A549 (cell line): ENCODE data around the gene TFE3. TPM values are rescaled to one million over a fixed set of nuclear protein-coding genes. Genes with fewer than 3 reads are reported as not detected.
A peak's percentile ranks its signal among the peaks of the same experiment; 100 is the strongest.

Source experiments
- ATAC-seq, 2 experiments: fragments of 200-7000 bp in 1 of 2; fragments of >200 bp in 1 of 2; cut with Nextera tagmentation in 1 of 2; cut with Tn5 transposase in 1 of 2; 3 replicates each; pipeline versions ENCODE4 v1.8.0 to v1.9.1; 2018 to 2020; ENCODE audit warnings: mild to moderate bottlenecking in 1 of 2, moderate library complexity in 1 of 2
- CTCF ChIA-PET: fragments of 300-600 bp; sonication (Branson Sonifier 250); formaldehyde crosslinking; extraction: SDS; loops from one replicate; lab custom pipeline; 2021; ENCODE audit warnings: antibody characterized with exemption, inconsistent platforms; lab: Yijun Ruan, JAX
- POLR2A ChIA-PET: fragments of 350-600 bp; formaldehyde crosslinking; extraction: SDS; loops from one replicate; lab custom pipeline; 2021; ENCODE audit warnings: antibody characterized with exemption, inconsistent platforms; lab: Yijun Ruan, JAX
- DNase-seq, 2 experiments: peaks; one replicate each; pipeline versions ENCODE4 v3.0.0 to v3.0.0-alpha.2; 2011 to 2016; ENCODE audit warnings: low read depth in 1 of 2, low spot score in 1 of 2
- FAIRE-seq: peaks from 2 replicates; lab custom pipeline; 2011; peaks lifted over from hg19 to GRCh38; lab: Jason Lieb, UNC
- H3K27ac ChIP-seq, 2 experiments: fragments of >200 bp; sonication (Bioruptor Twin); formaldehyde crosslinking; 3 replicates each; pipeline ENCODE4 v1.5.1; 2016 to 2017
- H3K4me1 ChIP-seq: fragments of >200 bp; sonication (Bioruptor Twin); formaldehyde crosslinking; 3 replicates; pipeline ENCODE4 v1.6.1; 2016
- H3K4me2 ChIP-seq: fragments of >200 bp; sonication (Bioruptor Twin); formaldehyde crosslinking; 3 replicates; pipeline ENCODE4 v1.6.1; 2016
- H3K4me3 ChIP-seq: fragments of >200 bp; sonication (Bioruptor Twin); formaldehyde crosslinking; 3 replicates; pipeline ENCODE4 v1.5.1; 2016
- H3K9me3 ChIP-seq: fragments of >200 bp; sonication (Bioruptor Twin); formaldehyde crosslinking; 3 replicates; pipeline ENCODE4 v1.6.1; 2016
- BCL3 ChIP-seq: fragments of >200 bp; sonication (Bioruptor Twin); formaldehyde crosslinking; IDR thresholded peaks from 3 replicates; pipeline ENCODE4 v1.6.1; 2016
- BHLHE40 ChIP-seq: IDR thresholded peaks from 2 replicates; pipeline ENCODE4 v1.6.1; 2012; ENCODE audit warnings: low read depth, low read length, inconsistent platforms
- CEBPB ChIP-seq, 2 experiments: fragments of >200 bp in 1 of 2; sonication (Bioruptor Twin) in 1 of 2; formaldehyde crosslinking in 1 of 2; IDR thresholded peaks; 2 replicates each; pipeline ENCODE4 v1.6.1; 2012 to 2016
- CHD4 ChIP-seq: fragments of 200-600 bp; sonication (generic); IDR thresholded peaks from 2 replicates; pipeline ENCODE4 v1.6.1; 2016; ENCODE audit warnings: antibody characterized with exemption, mild to moderate bottlenecking, borderline replicate concordance
- CTCF ChIP-seq: fragments of >200 bp; sonication (Bioruptor Twin); formaldehyde crosslinking; IDR thresholded peaks from 3 replicates; pipeline ENCODE4 v1.5.1; 2016
- EHMT2 ChIP-seq: fragments of 200-600 bp; sonication (generic); IDR thresholded peaks from 2 replicates; pipeline ENCODE4 v1.6.1; 2016; ENCODE audit warnings: antibody characterized with exemption, low read depth, mild to moderate bottlenecking, moderate library complexity
- GATA3 ChIP-seq: IDR thresholded peaks from 2 replicates; pipeline ENCODE4 v1.6.1; 2012; ENCODE audit warnings: borderline replicate concordance
- HES2 ChIP-seq: fragments of >200 bp; sonication (Bioruptor Twin); formaldehyde crosslinking; IDR thresholded peaks from 2 replicates; pipeline ENCODE4 v1.6.1; 2016
- HEYL ChIP-seq: fragments of 250-450 bp; sonication (Bioruptor Pico); IDR thresholded peaks from 2 replicates; pipeline ENCODE4 v1.8.0; 2021; ENCODE audit warnings: mild to moderate bottlenecking, moderate library complexity
- HMGXB4 ChIP-seq: fragments of 250-450 bp; sonication (Bioruptor Pico); IDR thresholded peaks from 2 replicates; pipeline ENCODE4 v1.5.0; 2021; ENCODE audit warnings: mild to moderate bottlenecking, moderate library complexity, borderline replicate concordance
- HOXB13 ChIP-seq: fragments of 250-450 bp; sonication (Bioruptor Pico); IDR thresholded peaks from 2 replicates; pipeline ENCODE4 v1.5.0; 2020; ENCODE audit warnings: low read depth, mild to moderate bottlenecking, moderate library complexity
- JUN ChIP-seq, 2 experiments: fragments of >200 bp; sonication (Bioruptor Twin); formaldehyde crosslinking; IDR thresholded peaks; 2 replicates in 1 of 2; 3 replicates in 1 of 2; pipeline ENCODE4 v1.6.1; 2016 to 2017
- MAFK ChIP-seq: fragments of 450-650 bp; IDR thresholded peaks from 2 replicates; pipeline ENCODE4 v1.6.1; 2014; ENCODE audit not compliant: partially characterized antibody
- MAZ ChIP-seq: fragments of 150-350 bp; IDR thresholded peaks from 2 replicates; pipeline ENCODE4 v1.6.1; 2014; ENCODE audit warnings: antibody characterized with exemption, low read depth, low read length, borderline replicate concordance
- NFE2L2 ChIP-seq: fragments of 150-350 bp; conservative IDR thresholded peaks from 2 replicates; pipeline ENCODE4 v1.6.1; 2014; ENCODE audit warnings: low read length
- POLR2A ChIP-seq: IDR thresholded peaks from 2 replicates; pipeline ENCODE4 v1.6.1; 2012; ENCODE audit warnings: mild to moderate bottlenecking, low read length
- RFX5 ChIP-seq: fragments of 450-650 bp; IDR thresholded peaks from 2 replicates; pipeline ENCODE4 v1.7.1; 2014; ENCODE audit warnings: antibody characterized with exemption, mild to moderate bottlenecking, moderate library complexity
- RNF2 ChIP-seq: fragments of 200-600 bp; sonication (generic); IDR thresholded peaks from 2 replicates; pipeline ENCODE4 v1.6.1; 2016; ENCODE audit warnings: low read depth, mild to moderate bottlenecking, antibody characterized with exemption, moderate library complexity, borderline replicate concordance
- USF2 ChIP-seq: fragments of 450-650 bp; IDR thresholded peaks from 2 replicates; pipeline ENCODE4 v1.6.1; 2014; ENCODE audit warnings: antibody characterized with exemption
- WGBS: methylation state at CpG from one replicate; pipeline ENCODE4 v1.1.6; 2017; ENCODE audit errors: missing lambda C conversion rate; 5-methylcytosine and 5-hydroxymethylcytosine counted together
- polyA plus RNA-seq, 4 experiments: library from polyadenylated mRNA; depleted of rRNA in 3 of 4; stranded (reverse); fragments of >200 nt; fragmentation: RNase III in 1 of 4; extraction: RNeasy Plus Mini Kit Qiagen cat#74134 plus additional on column Dnase treatment in 1 of 4; gene quantifications; 2 replicates in 3 of 4; 3 replicates in 1 of 4; pipeline ENCODE4 v1.2.3, GENCODE V29; 2011 to 2017
- TF ChIP-seq, protein P1 (sequence below): IDR thresholded peaks from 2 replicates; pipeline ENCODE4 v1.6.1; 2012

The TFE3 gene
- polyA plus RNA-seq, 2 of the 4 experiments (the other 2 are of a cell fraction) = 16.1 to 56.3 TPM

DNA sequence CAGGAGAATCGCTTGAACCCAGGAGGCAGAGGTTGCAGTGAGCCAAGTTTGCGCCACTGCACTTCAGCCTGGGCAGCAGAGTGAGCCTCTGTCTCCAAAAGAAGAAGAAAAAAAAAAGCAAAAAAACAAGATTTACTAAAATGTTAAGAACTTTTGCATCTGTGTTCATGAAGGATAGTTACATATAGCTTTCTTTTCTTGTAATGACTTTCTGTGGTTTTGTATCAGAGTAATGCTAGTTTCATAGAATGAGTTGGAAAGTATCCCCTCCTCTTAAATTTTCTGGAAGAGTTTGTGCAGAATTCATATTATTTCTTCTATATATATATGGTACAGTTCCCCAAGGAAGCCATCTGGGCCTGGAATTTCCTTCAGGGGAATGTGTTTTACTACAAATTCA, 24.1 kb downstream of the TFE3 start:
- Histone ChIP-seq H3K4me2 (no peak overlapping the region), H3K27ac (no peak overlapping the region), H3K9me3 (no peaks in the 10 kb centered on the region), H3K4me3 (no peak overlapping the region), H3K4me1 (no peaks in the 10 kb centered on the region)
- POLR2A ChIA-PET = no interaction called here
- no peak for ATAC-seq
- FAIRE-seq = no peak
- no peak for DNase-seq
- WGBS = 92% methylated on average over 2 of the region's 2 CpGs
- no peak for TF ChIP-seq MAZ
- TF ChIP-seq RFX5 = no peak
- TF ChIP-seq MAFK = no peak
- no peak for TF ChIP-seq NFE2L2
- TF ChIP-seq, all 56 proteins: peak for 0
- CTCF ChIA-PET = no interaction called here

DNA sequence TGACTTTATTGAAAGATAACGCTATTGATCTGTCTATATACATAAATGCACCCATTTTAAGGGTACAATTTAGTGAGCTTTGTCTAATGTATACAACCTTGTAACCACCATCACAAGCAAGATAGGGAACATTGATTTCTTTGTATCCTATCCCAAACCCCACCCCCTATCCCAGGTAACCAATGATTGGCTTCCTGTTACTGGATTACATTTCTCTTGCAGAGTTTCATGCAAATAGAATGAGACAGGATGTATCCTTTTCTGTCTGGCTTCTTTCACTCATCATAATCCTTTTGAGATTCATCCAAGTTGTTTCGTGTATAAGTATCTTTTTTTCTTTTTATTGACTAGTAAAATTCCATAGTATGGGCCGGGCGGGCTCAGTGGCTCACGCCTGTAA, 39.5 kb downstream of the TFE3 start:
- CTCF ChIA-PET = no interaction called here
- TF ChIP-seq HEYL (CRISPR knock-in tag) (no peak), BCL3 (no peak)
- POLR2A ChIA-PET = interaction anchor here (2.1 kb wide), 1 partner anchor 39 kb away, joined by 15 read pairs; the partner anchor contains the start of gene TFE3
- H3K9me3 ChIP-seq = no peaks in the 10 kb centered on the region
- H3K4me1 ChIP-seq = peaks cover 5% of the 10 kb centered on the region; the same call in 1 of the 3 replicates
- no peak overlapping the region for H3K4me3 ChIP-seq
- no peak overlapping the region for H3K4me2 ChIP-seq
- DNase-seq (no peak), ATAC-seq (no peak), FAIRE-seq (no peak)
- 86% methylated on average over 5 of the region's 5 CpGs for WGBS
- H3K27ac ChIP-seq = no peak overlapping the region

DNA sequence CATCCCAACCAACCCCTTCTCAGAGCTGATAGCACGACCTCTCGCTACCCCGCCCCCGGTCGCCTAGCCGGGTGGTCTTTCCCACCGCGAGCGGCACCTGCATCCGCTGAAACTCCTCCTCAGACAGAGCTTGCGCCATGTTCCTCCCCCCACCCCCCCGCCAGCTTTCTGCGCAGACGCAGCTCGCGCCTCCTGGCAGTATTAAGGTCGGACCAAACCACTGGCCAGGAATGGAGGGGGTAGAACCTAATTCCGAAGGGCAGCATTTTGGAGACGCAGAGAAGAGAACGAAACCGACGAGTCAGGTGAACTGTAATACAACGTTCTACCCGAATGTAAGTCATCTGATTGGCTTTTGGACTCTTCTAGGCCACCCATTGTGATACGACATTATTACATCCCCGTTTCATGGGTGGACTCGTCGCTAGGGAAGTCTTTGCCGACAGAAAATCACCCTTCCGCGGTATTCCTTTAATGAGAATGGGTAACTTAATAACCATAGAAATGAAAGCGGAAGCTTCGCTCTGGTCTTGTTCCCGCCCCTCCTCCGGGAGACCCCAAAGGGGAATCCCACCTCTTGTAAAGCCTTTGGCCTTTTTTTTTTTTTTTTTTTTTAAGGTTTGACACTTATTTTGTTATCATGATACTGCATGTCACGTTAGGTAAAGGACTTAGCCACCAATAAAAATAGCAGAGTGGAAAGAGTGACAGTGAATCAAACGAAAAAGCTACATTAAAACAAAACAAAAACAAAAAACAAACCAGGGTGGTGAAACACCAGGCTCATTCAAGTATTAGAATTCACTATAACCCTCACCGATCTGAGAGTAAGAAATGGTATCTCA, 40.8 kb downstream of the TFE3 start, which contains the start of gene GRIPAP1:
TSS of gene GRIPAP1 (minus strand) at position 174 of the 845 bp plus-strand sequence. CDS start at position 139, 35 bp downstream.
- H3K4me1 ChIP-seq = peaks cover 5% of the 10 kb centered on the region; the same call in 1 of the 3 replicates
- peak; percentile 75 for TF ChIP-seq BHLHE40
- no peak for TF ChIP-seq RNF2
- TF ChIP-seq CTCF = no peak
- TF ChIP-seq HMGXB4 (CRISPR knock-in tag) = no peak
- no peak for TF ChIP-seq NFE2L2
- TF ChIP-seq, protein P1, sequence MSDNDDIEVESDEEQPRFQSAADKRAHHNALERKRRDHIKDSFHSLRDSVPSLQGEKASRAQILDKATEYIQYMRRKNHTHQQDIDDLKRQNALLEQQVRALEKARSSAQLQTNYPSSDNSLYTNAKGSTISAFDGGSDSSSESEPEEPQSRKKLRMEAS = peak; percentile 35; the same call in 1 of the 2 replicates
- TF ChIP-seq EHMT2 = no peak
- TF ChIP-seq POLR2A = peak; percentile 69
- peak in 1 of 2 experiments; percentile 61; a peak in 3 of 5 replicates for TF ChIP-seq JUN (IDR thresholded peaks at IDR 0.05)
- TF ChIP-seq HES2 = no peak
- no peak for TF ChIP-seq USF2
- TF ChIP-seq GATA3 = peak; percentile 54; the same call in 1 of the 2 replicates
- TF ChIP-seq HOXB13 (CRISPR knock-in tag) = no peak
- peak in 1 of 2 experiments; percentile 55; a peak in 2 of 4 replicates for TF ChIP-seq CEBPB (IDR thresholded peaks at IDR 0.05)
- no peak for TF ChIP-seq CHD4
- no peak for TF ChIP-seq HEYL (CRISPR knock-in tag)
- TF ChIP-seq, all 56 proteins: peak for 6
- ATAC-seq (peak; percentile 88 to 92), DNase-seq (peak; percentile 85 to 93), FAIRE-seq (peak; percentile 97)
- CTCF ChIA-PET = interaction anchor here (0.7 to 1.1 kb wide), 5 partner anchors 12 to 42 kb away, joined by 3 to 5 read pairs (median 3); partner anchors contain the start of gene KCND1
- Histone ChIP-seq H3K9me3 (no peaks in the 10 kb centered on the region), H3K27ac (peak within 1 kb of the TSS; percentile 94 to 98), H3K4me2 (peak within 1 kb of the TSS; percentile 74), H3K4me3 (peak within 1 kb of the TSS; percentile 75)
- POLR2A ChIA-PET = interaction anchor here (1.0 to 2.1 kb wide), 4 partner anchors 37 to 182 kb away, joined by 3 to 15 read pairs (median 8); partner anchors contain the start of genes OTUD5 and TFE3
- WGBS = 2% methylated on average over 28 of the region's 38 CpGs
